Smooth muscle cell (in vitro differentiated cells): ENCODE data around the gene SBK3. TPM values are rescaled to one million over a fixed set of nuclear protein-coding genes. Genes with fewer than 3 reads are reported as not detected.

ENCODE experiments used
- DNase-seq: peaks from one replicate; lab custom pipeline; 2025; ENCODE audit not compliant: unreplicated experiment; lab: John Stamatoyannopoulos, UW
- H2AFZ ChIP-seq: fragments of 200-600 bp; sonication (generic); 2 replicates; pipeline ENCODE4 v1.6.0; 2016; ENCODE audit warnings: antibody characterized with exemption, low read depth, mild to moderate bottlenecking
- H3F3A ChIP-seq: fragments of 200-600 bp; sonication (generic); 2 replicates; pipeline ENCODE4 v1.6.0; 2017; ENCODE audit warnings: antibody characterized with exemption, low read depth
- H3K27ac ChIP-seq: fragments of 200-600 bp; sonication (generic); 2 replicates; pipeline ENCODE4 v1.5.1; 2016; ENCODE audit warnings: low read depth, mild to moderate bottlenecking
- H3K27me3 ChIP-seq: fragments of 200-600 bp; sonication (generic); 2 replicates; pipeline ENCODE4 v1.6.1; 2016; ENCODE audit warnings: low read depth, mild to moderate bottlenecking
- H3K36me3 ChIP-seq: fragments of 200-600 bp; sonication (generic); 2 replicates; pipeline ENCODE4 v1.5.1; 2016; ENCODE audit warnings: low read depth
- H3K4me1 ChIP-seq: fragments of 200-600 bp; sonication (generic); 2 replicates; pipeline ENCODE4 v1.5.1; 2016; ENCODE audit warnings: low read depth
- H3K4me2 ChIP-seq: fragments of 200-600 bp; sonication (generic); 2 replicates; pipeline ENCODE4 v1.6.0; 2016; ENCODE audit warnings: mild to moderate bottlenecking
- H3K4me3 ChIP-seq: fragments of 200-600 bp; sonication (generic); 2 replicates; pipeline ENCODE4 v1.5.1; 2016; ENCODE audit warnings: mild to moderate bottlenecking
- H3K79me2 ChIP-seq: fragments of 200-600 bp; sonication (generic); 2 replicates; pipeline ENCODE4 v1.6.0; 2016; ENCODE audit warnings: low read depth, mild to moderate bottlenecking
- H3K9ac ChIP-seq: fragments of 200-600 bp; sonication (generic); 2 replicates; pipeline ENCODE4 v1.6.0; 2016; ENCODE audit warnings: low read depth
- H3K9me3 ChIP-seq: fragments of 200-600 bp; sonication (generic); replicated peaks from 2 replicates; pipeline ENCODE4 v1.5.1; 2016; ENCODE audit warnings: low read depth
- H4K20me1 ChIP-seq: fragments of 200-600 bp; sonication (generic); 2 replicates; pipeline ENCODE4 v1.6.0; 2016; ENCODE audit warnings: low read depth
- WGBS: methylation state at CpG from one replicate; pipeline ENCODE4 v1.1.7; 2016; ENCODE audit warnings: low lambda C conversion rate; 5-methylcytosine and 5-hydroxymethylcytosine counted together
- polyA plus RNA-seq: library from polyadenylated mRNA; unstranded; fragments of >200 nt; fragmentation: Nextera tagmentation; extraction: Ambion mirVana; gene quantifications from 2 replicates; pipeline ENCODE4 v1.2.1, GENCODE V29; 2016
- total RNA-seq: library from RNA; depleted of rRNA; stranded (reverse); fragments of >200 nt; gene quantifications from 2 replicates; pipeline ENCODE4 v1.2.3, GENCODE V29; 2014
- TF ChIP-seq, protein P1 (sequence below): fragments of 200-600 bp; sonication (generic); IDR thresholded peaks from 2 replicates; pipeline ENCODE4 v1.5.1; 2017; ENCODE audit warnings: borderline replicate concordance, mild to moderate bottlenecking, antibody characterized with exemption; ENCODE audit not compliant: insufficient read depth, poor library complexity, severe bottlenecking

The SBK3 gene
- total and polyA plus RNA-seq, 2 experiments from 2014 or later = not detected

DNA sequence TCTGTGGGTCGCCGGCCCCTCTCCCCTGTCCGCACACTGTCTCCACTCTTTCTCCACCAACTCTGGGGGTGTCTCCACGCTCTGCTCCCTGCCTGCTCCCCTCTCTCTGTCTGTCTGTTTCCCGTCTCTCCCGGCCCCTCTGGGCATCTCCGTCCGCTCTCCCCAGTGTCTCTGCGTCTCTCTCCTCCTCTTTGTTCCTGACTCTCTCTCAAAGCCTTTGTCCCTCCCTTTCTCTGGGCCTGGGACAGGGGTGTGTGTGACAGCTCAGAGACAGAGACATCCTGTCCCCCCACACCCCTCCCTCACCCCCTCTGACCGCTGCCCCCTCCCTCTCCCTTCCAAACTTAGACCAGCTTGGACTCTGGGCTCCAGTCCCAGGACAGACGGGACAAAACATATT, 668 bp upstream of the SBK3 start:
- H3K27ac ChIP-seq = no peak overlapping the region
- H3K4me1 ChIP-seq = peaks cover 29% of the 10 kb centered on the region
- no peak for DNase-seq
- no peaks in the 10 kb centered on the region for H3F3A ChIP-seq
- H3K27me3 ChIP-seq = no peaks in the 10 kb centered on the region
- H3K36me3 ChIP-seq = no peaks in the 10 kb centered on the region
- TF ChIP-seq, protein P1, sequence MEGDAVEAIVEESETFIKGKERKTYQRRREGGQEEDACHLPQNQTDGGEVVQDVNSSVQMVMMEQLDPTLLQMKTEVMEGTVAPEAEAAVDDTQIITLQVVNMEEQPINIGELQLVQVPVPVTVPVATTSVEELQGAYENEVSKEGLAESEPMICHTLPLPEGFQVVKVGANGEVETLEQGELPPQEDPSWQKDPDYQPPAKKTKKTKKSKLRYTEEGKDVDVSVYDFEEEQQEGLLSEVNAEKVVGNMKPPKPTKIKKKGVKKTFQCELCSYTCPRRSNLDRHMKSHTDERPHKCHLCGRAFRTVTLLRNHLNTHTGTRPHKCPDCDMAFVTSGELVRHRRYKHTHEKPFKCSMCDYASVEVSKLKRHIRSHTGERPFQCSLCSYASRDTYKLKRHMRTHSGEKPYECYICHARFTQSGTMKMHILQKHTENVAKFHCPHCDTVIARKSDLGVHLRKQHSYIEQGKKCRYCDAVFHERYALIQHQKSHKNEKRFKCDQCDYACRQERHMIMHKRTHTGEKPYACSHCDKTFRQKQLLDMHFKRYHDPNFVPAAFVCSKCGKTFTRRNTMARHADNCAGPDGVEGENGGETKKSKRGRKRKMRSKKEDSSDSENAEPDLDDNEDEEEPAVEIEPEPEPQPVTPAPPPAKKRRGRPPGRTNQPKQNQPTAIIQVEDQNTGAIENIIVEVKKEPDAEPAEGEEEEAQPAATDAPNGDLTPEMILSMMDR = no peak
- no peak overlapping the region for H3K4me3 ChIP-seq
- no peak overlapping the region for H3K9ac ChIP-seq
- H3K9me3 ChIP-seq = no peaks in the 10 kb centered on the region
- H2AFZ ChIP-seq = no peak overlapping the region
- H3K4me2 ChIP-seq = no peak overlapping the region
- no peaks in the 10 kb centered on the region for H3K79me2 ChIP-seq
- 92% methylated on average over 9 of the region's 11 CpGs for WGBS
- H4K20me1 ChIP-seq = no peaks in the 10 kb centered on the region

GRCh38 chr19:55544776-55545439, 435 bp downstream of the SBK3 start:
- H2AFZ ChIP-seq = no peak overlapping the region
- H3K79me2 ChIP-seq = no peaks in the 10 kb centered on the region
- no peaks in the 10 kb centered on the region for H3K27me3 ChIP-seq
- no peaks in the 10 kb centered on the region for H3K36me3 ChIP-seq
- H3K9me3 ChIP-seq = no peaks in the 10 kb centered on the region
- H3K9ac ChIP-seq = no peak overlapping the region
- peaks cover 19% of the 10 kb centered on the region for H3K4me1 ChIP-seq
- H3K4me3 ChIP-seq = no peak overlapping the region
- 81% methylated on average over 14 of the region's 23 CpGs for WGBS
- no peak for DNase-seq
- no peaks in the 10 kb centered on the region for H4K20me1 ChIP-seq
- H3F3A ChIP-seq = no peaks in the 10 kb centered on the region
- H3K27ac ChIP-seq = no peak overlapping the region
- no peak overlapping the region for H3K4me2 ChIP-seq
- TF ChIP-seq, protein P1 = no peak

DNA sequence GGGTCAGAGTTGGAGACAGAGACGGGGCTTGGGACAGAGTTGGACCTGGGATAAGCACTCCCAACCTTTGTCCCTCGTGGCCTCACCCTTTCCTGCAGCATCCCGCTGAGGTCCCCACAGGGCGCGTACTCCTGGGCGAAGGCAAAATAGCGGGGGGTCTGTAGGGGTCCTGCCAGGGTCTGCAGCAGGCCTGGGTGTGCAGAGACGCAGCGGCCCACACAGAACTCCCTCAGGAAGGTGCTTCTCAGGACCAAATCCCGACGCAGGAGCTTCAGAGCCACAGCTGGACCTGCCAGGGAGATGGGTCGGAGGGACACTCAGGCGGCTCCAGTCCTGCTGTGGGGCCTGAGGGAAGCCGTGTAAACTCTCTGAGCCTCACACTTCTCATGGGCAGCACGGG, 1.3 kb downstream of the SBK3 start:
- no peak for DNase-seq
- no peaks in the 10 kb centered on the region for H4K20me1 ChIP-seq
- H3K27ac ChIP-seq = no peak overlapping the region
- no peaks in the 10 kb centered on the region for H3F3A ChIP-seq
- TF ChIP-seq, protein P1 = no peak
- H3K4me1 ChIP-seq = peaks cover 10% of the 10 kb centered on the region
- H3K36me3 ChIP-seq = no peaks in the 10 kb centered on the region
- H3K27me3 ChIP-seq = no peaks in the 10 kb centered on the region
- no peaks in the 10 kb centered on the region for H3K9me3 ChIP-seq
- H3K4me2 ChIP-seq = no peak overlapping the region
- H3K79me2 ChIP-seq = no peaks in the 10 kb centered on the region
- WGBS = 87% methylated on average over 14 of the region's 15 CpGs
- no peak overlapping the region for H3K9ac ChIP-seq
- H2AFZ ChIP-seq = no peak overlapping the region
- no peak overlapping the region for H3K4me3 ChIP-seq

DNA sequence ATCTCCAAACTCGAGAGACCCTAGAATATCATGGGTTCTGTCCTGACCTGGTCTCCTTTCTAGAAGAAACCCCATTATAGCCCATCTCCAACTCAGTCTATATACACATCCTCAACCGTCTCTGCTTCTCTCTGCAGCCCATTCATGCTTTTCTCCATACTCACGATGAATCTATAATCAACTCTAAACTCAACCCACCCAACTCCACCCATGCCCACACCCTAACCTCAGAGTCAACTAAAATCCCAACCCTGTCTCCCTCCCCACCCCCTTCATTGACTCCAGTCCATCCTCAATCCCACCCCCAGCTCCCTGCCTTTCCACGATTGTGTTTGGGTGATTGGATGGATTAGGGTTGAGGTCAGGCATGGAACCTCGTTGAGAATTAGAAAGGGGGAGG, 1.8 kb downstream of the SBK3 start:
- no peak for DNase-seq
- H3K4me2 ChIP-seq = no peak overlapping the region
- no peaks in the 10 kb centered on the region for H3K36me3 ChIP-seq
- H2AFZ ChIP-seq = no peak overlapping the region
- peaks cover 9% of the 10 kb centered on the region for H3K4me1 ChIP-seq
- TF ChIP-seq, protein P1 = no peak
- no peak overlapping the region for H3K27ac ChIP-seq
- no peaks in the 10 kb centered on the region for H3K27me3 ChIP-seq
- H3F3A ChIP-seq = no peaks in the 10 kb centered on the region
- 78% methylated on average over 5 of the region's 5 CpGs for WGBS
- no peaks in the 10 kb centered on the region for H4K20me1 ChIP-seq
- no peaks in the 10 kb centered on the region for H3K79me2 ChIP-seq
- H3K9ac ChIP-seq = no peak overlapping the region
- no peaks in the 10 kb centered on the region for H3K9me3 ChIP-seq
- H3K4me3 ChIP-seq = no peak overlapping the region
